A549 treated with Mapracorat at 1 μM for 4 hours (cell line): ENCODE data around the gene NACC1. TPM values are rescaled to one million over a fixed set of nuclear protein-coding genes. Genes with fewer than 3 reads are reported as not detected.

Source experiments
- total RNA-seq: library from RNA; stranded (reverse); fragments of 200-300 nt; extraction: Qiagen RNA extraction; gene quantifications from 5 replicates; pipeline ENCODE4 v1.2.3, GENCODE V29; 2022

Gene NACC1
- total RNA-seq, result 29.8 to 44.8 TPM (median 38.0 TPM) in 5 replicates

DNA sequence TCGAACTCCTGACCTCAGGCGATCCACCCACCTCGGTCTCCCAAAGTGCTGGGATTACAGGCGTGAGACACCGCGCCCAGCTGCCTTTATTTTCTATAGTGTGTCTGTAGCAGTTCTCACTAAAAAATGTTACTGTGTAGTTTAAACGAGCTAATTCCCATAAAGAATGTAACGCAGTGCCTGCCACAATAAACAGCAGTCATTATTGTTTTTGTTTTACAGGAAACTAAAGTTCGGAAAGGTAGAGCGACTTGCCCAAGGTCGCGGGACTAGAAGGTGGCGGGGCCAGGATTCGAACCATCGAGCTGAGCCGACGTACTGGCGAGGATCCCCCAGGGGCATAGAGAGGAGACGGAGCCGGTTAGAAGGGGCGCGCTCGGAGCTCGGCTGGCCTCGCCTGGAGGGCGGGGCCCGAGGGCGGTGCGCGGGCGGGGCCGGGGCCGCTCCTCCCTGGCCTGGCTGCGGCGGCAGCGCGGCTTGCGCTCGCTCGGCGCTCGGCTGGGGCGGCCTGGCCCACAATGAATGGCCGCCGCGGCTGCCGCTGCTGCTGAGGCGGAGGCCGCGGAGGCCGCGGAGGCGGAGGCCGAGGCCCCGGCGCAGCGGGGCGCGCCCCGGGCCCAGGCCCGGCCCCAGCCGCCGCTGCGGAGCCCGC lies at the start of gene NACC1:
TSS of gene NACC1 (plus strand) at position 493 of the 652 bp plus-strand sequence. CDS start 16,944 bp downstream, outside the sequence.

DNA sequence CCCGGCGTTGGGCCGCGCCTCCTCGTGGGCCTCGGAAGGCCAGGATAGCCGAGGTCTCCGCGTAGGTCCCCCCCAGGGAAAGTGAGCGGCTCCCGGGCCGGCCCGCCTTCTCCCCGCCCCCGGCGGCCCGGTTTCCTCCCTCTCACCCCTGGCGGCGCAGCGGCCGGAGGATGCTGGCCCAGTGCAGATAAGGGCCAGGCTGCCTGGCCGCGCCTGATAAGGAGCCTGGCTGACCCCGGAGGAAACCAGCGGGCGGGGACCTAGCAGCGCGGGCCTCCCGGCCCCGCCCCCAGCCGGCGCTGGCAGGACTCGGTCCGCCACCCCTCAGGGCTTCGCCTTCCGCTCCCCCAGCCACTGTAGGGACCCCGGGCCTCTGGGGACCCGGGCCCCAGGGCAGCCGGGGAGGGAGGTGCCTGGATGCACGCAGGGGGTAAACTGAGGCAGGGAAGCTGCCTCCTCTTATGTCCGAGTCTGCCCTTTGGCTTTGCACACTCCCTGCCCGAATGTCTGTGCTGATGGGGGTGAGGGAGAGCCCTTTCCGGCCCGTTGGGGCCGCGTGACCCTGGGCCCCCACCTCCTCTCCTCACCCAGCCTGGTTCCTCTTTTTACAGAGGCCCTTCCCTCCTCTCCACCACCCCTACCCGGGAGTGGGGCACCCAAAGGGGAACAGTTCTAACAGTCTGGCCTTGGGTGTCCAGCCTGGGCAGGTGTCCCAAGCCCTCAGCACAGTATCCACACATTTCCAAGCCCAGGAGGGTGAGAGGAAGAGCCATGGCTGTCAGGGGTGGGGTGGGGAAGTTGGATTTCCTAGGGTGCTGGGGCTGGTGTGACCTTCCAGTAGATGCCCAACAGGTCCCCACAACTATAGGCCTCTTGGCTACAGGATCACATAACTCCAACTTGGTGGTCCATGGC lies 15.1 kb upstream of the NACC1 start, which contains the start of gene LYL1:
TSS of gene LYL1 (minus strand) at position 193 of the 915 bp plus-strand sequence. CDS start 1,687 bp downstream, outside the sequence.

DNA sequence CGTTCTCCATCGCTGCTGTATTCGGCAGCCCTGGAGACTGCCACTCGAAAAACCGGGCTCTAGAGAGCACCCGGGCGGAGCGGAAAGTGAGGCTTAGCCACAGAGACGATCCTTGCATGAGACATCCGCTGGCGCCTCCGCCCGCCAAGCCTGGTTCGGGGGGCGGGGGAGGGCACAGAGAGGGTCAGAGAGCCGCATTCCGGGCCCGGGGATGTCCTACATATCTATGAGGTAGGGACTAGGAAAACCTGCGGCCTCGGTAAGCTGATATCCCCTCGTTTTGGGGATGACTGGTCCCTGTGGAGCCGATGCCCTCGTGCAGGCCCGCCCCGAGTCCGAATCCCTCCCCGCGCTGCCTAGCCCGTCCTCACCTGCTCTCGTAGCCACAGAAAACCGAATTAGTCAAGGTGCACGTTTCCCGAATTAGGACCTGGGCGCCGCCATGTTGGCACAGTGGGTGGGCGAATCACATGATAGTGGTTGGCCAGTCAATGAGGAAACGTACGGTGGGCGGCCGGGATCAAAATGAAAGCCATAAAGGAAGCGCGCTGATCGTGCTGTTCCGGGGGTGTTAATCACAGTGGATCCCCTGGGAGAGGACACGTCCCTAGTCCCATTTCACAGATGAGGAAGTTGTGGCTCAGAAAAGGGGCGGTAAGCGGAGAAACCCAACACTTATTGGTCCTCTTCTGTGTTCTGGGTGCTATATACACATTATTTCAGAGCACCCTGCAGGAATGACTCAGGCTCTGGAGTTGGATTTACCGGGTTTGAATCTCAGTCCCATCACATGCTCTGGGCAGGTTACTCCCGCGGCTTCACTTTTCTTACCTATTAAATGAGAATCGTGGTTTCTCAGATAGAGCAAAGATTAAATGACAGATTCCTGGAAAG lies 1.5 kb upstream of the NACC1 start, which contains the start of gene TRMT1:
TSS of gene TRMT1 (minus strand) at position 459 of the 894 bp plus-strand sequence. CDS start at position 118, 341 bp downstream.

GRCh38 chr19:13150187-13150930 lies 32.3 kb downstream of the NACC1 start, which contains the start of the genes IER2 and STX10:
TSS of gene IER2 (plus strand) at chr19:13150411. CDS start at chr19:13153187, 2,776 bp downstream.
TSS of gene STX10 (minus strand) at chr19:13150375. CDS start at chr19:13150173, 202 bp downstream.

Other genes with a start within 250 kb of the NACC1 start
- 26.6 to 32.2 TPM (median 29.9 TPM) in 5 replicates for gene DNASE2, start 236.8 kb upstream of the NACC1 start, total RNA-seq
- gene KLF1, start 231.1 kb upstream of the NACC1 start, total RNA-seq, result 0.10 TPM in 1 of 5 replicates, not detected in the others
- 8.7 to 10.3 TPM (median 9.7 TPM) in 5 replicates for gene GCDH, start 227.1 kb upstream of the NACC1 start, total RNA-seq
- 0.42 to 0.75 TPM (median 0.58 TPM) in 5 replicates for gene SYCE2, start 199.0 kb upstream of the NACC1 start, total RNA-seq
- gene FARSA, start 184.6 kb upstream of the NACC1 start, total RNA-seq, result 59.9 to 78.1 TPM (median 68.9 TPM) in 5 replicates
- gene CALR, start 179.7 kb upstream of the NACC1 start, total RNA-seq, result 493 to 527 TPM (median 508 TPM) in 5 replicates
- gene RAD23A, start 172.4 kb upstream of the NACC1 start, total RNA-seq, result 69.3 to 81.9 TPM (median 80.5 TPM) in 5 replicates
- 31.0 to 58.2 TPM (median 54.0 TPM) in 5 replicates for gene GADD45GIP1, start 161.0 kb upstream of the NACC1 start, total RNA-seq
- gene DAND5, start 148.7 kb upstream of the NACC1 start, total RNA-seq, result 0.09 to 0.12 TPM in 2 of 5 replicates, not detected in the others
- 2.5 to 4.3 TPM (median 3.8 TPM) in 5 replicates for gene NFIX, start 122.8 kb upstream of the NACC1 start, total RNA-seq
- gene LYL1, start 15.4 kb upstream of the NACC1 start, total RNA-seq, result 0.42 to 1.3 TPM (median 0.85 TPM) in 5 replicates
- 33.9 to 40.4 TPM (median 38.2 TPM) in 5 replicates for gene TRMT1, start 1.5 kb upstream of the NACC1 start, total RNA-seq
- 40.3 to 60.2 TPM (median 56.1 TPM) in 5 replicates for gene STX10, start 32.1 kb downstream of the NACC1 start, total RNA-seq
- 34.7 to 53.7 TPM (median 48.5 TPM) in 5 replicates for gene IER2, start 32.1 kb downstream of the NACC1 start, total RNA-seq